GM12801 (cell line): ENCODE measurements around the gene ZBTB44.

Source experiments
- CTCF ChIP-seq: IDR thresholded peaks from one replicate; pipeline ENCODE4 v1.5.1; 2011; ENCODE audit warnings: control low read depth; ENCODE audit not compliant: insufficient read length; ENCODE audit errors: extremely low read depth

ZBTB44 gene

GRCh38 chr11:130278745-130279144 is 36.0 kb downstream of the ZBTB44 start:
- no peak for TF ChIP-seq CTCF

- no peak for TF ChIP-seq CTCF
These were observed 36.6 kb downstream of the ZBTB44 start for GRCh38 chr11:130278151-130278550.

GRCh38 chr11:130272336-130272735 is 42.4 kb downstream of the ZBTB44 start:
- no peak for TF ChIP-seq CTCF

GRCh38 chr11:130269326-130269943 is 45.3 kb downstream of the ZBTB44 start:
- TF ChIP-seq CTCF: no peak

GRCh38 chr11:130263351-130263750 is 51.4 kb downstream of the ZBTB44 start:
- no peak for TF ChIP-seq CTCF

- no peak for TF ChIP-seq CTCF
These were observed 52.3 kb downstream of the ZBTB44 start for GRCh38 chr11:130262424-130262823.

- TF ChIP-seq CTCF: no peak
These were observed 53.1 kb downstream of the ZBTB44 start for GRCh38 chr11:130261571-130261970.
